ENCODE results near the gene DLGAP5. TPM values are rescaled to one million over a fixed set of nuclear protein-coding genes. Genes with fewer than 3 reads are reported as not detected.

The DLGAP5 gene, protein sequence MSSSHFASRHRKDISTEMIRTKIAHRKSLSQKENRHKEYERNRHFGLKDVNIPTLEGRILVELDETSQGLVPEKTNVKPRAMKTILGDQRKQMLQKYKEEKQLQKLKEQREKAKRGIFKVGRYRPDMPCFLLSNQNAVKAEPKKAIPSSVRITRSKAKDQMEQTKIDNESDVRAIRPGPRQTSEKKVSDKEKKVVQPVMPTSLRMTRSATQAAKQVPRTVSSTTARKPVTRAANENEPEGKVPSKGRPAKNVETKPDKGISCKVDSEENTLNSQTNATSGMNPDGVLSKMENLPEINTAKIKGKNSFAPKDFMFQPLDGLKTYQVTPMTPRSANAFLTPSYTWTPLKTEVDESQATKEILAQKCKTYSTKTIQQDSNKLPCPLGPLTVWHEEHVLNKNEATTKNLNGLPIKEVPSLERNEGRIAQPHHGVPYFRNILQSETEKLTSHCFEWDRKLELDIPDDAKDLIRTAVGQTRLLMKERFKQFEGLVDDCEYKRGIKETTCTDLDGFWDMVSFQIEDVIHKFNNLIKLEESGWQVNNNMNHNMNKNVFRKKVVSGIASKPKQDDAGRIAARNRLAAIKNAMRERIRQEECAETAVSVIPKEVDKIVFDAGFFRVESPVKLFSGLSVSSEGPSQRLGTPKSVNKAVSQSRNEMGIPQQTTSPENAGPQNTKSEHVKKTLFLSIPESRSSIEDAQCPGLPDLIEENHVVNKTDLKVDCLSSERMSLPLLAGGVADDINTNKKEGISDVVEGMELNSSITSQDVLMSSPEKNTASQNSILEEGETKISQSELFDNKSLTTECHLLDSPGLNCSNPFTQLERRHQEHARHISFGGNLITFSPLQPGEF
- 29.2 to 43.9 TPM (median 34.9 TPM) in 5 replicates for total RNA-seq (2022; extraction: Qiagen RNA extraction; ENCODE audit: low read depth)

DNA sequence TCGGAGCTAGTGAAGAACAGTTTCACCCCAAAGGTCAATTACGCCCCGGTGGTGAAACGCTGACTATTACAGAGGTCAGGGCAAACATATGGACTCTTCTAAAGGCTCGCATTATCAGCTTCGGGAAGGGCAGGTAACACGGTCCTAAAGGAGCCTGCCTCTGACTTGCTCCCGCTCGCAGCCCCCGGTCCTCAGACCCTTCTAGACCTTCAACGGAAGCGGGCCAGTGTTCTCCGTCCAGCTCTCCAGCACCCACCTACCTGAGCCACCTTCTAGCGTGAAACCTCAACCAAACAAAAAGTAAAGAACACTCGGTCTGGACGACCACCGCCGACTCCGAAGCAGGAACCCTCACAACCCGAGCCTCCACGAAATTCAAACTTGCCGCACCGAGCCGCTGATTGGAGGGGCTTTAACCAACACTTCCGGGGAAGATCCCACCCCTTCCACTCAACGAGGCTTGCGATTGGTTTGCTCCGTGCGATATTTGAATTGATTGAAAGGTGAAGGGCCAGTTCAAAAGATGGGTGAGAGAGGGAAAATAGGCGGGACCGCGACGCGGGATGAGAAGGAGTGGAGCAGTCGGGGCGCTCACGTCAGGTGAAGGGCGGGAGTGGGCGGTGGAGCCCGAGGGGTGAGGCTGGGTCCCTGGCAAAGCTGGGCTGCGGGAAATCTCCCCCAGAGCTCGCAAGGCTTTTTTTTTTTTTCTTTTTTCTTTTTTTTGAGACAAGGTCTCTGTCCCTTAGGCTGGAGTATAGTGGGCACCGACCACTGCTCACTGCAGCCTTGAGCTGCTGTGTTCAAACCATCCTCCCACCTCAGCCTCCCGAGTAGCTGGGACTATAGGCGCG, at the start of gene DLGAP5:
Gene DLGAP5, minus strand, starts transcription at position 383 of the 851 bp plus-strand sequence. CDS start 2,406 bp downstream, outside the sequence.

DNA sequence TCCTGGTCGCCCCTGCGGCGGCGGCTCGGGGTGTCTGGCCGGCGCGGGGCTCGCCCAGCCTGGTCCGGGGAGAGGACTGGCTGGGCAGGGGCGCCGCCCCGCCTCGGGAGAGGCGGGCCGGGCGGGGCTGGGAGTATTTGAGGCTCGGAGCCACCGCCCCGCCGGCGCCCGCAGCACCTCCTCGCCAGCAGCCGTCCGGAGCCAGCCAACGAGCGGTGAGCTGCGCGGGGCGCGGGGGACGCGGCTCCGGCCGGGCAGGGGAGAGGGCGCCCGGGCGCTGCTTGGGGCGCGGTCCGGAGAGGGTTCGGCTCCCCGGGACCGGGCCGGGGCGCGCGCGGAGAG, 62.3 kb downstream of the DLGAP5 start, which contains the start of gene LGALS3:
Gene LGALS3, plus strand, starts transcription at position 167 of the 342 bp plus-strand sequence. CDS start 8,122 bp downstream, outside the sequence.

Other genes with a start within 250 kb of the DLGAP5 start
- gene WDHD1, start 164.5 kb downstream of the DLGAP5 start, total RNA-seq (2022; extraction: Qiagen RNA extraction; ENCODE audit: low read depth), result 9.9 to 14.1 TPM (median 13.0 TPM) in 5 replicates
- 7.5 to 10.3 TPM (median 8.8 TPM) in 5 replicates for gene SOCS4, start 164.3 kb downstream of the DLGAP5 start, total RNA-seq (2022; extraction: Qiagen RNA extraction; ENCODE audit: low read depth)
- 96.3 to 118 TPM (median 103 TPM) in 5 replicates for gene MAPK1IP1L, start 139.9 kb downstream of the DLGAP5 start, total RNA-seq (2022; extraction: Qiagen RNA extraction; ENCODE audit: low read depth)
- gene LGALS3, start 62.3 kb downstream of the DLGAP5 start, total RNA-seq (2022; extraction: Qiagen RNA extraction; ENCODE audit: low read depth), result 159 to 192 TPM (median 186 TPM) in 5 replicates
- gene FBXO34, start 79.8 kb upstream of the DLGAP5 start, total RNA-seq (2022; extraction: Qiagen RNA extraction; ENCODE audit: low read depth), result 12.5 to 17.0 TPM (median 15.1 TPM) in 5 replicates
- gene ATG14, start 220.2 kb upstream of the DLGAP5 start, total RNA-seq (2022; extraction: Qiagen RNA extraction; ENCODE audit: low read depth), result 4.7 to 6.2 TPM (median 5.3 TPM) in 5 replicates
- gene TBPL2, start 249.0 kb upstream of the DLGAP5 start, total RNA-seq (2022; extraction: Qiagen RNA extraction; ENCODE audit: low read depth), result not detected in 5 replicates

Data from A549 treated with CpdA at 1 μM for 4 hours (cell line).